Measurements from ENCODE around the gene CHRNG.

CHRNG gene

GRCh38 chr2:232539298-232540231 lies at the start of gene CHRNG:
Gene CHRNG, plus strand, starts transcription at chr2:232539692. Its CDS starts 56 bp downstream, at chr2:232539748.
- Histone ChIP-seq H3K79me2 (ENCODE audit: low read length) (no peaks in the 10 kb centered on the region), H3K27ac (ENCODE audit: low read length) (no peak within 1 kb of the TSS), H2AFZ (ENCODE audit: low read depth, low read length) (no peak within 1 kb of the TSS), H4K20me1 (ENCODE audit: insufficient read depth, low read length) (no peaks in the 10 kb centered on the region), H3K4me2 (ENCODE audit: low read length) (no peak within 1 kb of the TSS), H3K27me3 (ENCODE audit: low read depth, low read length) (no peaks in the 10 kb centered on the region), H3K9me3 (ENCODE audit: insufficient read depth, low read length) (no peaks in the 10 kb centered on the region), H3K4me3 (ENCODE audit: low read length) (no peak within 1 kb of the TSS), H3K4me1 (ENCODE audit: low read length) (no peaks in the 10 kb centered on the region), H3K9ac (ENCODE audit: low read length) (no peak within 1 kb of the TSS), H3K36me3 (replicated peaks; ENCODE audit: low read depth, low read length) (no peaks in the 10 kb centered on the region)
- no peak for TF ChIP-seq CTCF (IDR thresholded peaks at IDR 0.05; ENCODE audit: low read depth, low read length)
- TF ChIP-seq EZH2phosphoT487 (IDR thresholded peaks at IDR 0.05; ENCODE audit: low read depth) = no peak

- no peaks in the 10 kb centered on the region for H3K9me3 ChIP-seq (ENCODE audit: insufficient read depth, low read length)
- no peak overlapping the region for H3K4me3 ChIP-seq (ENCODE audit: low read length)
- H3K27me3 ChIP-seq (ENCODE audit: low read depth, low read length) = no peaks in the 10 kb centered on the region
- H2AFZ ChIP-seq (ENCODE audit: low read depth, low read length) = no peak overlapping the region
- H3K9ac ChIP-seq (ENCODE audit: low read length) = no peak overlapping the region
- no peaks in the 10 kb centered on the region for H3K4me1 ChIP-seq (ENCODE audit: low read length)
- H3K27ac ChIP-seq (ENCODE audit: low read length) = no peak overlapping the region
- no peak overlapping the region for H3K4me2 ChIP-seq (ENCODE audit: low read length)
- H4K20me1 ChIP-seq (ENCODE audit: insufficient read depth, low read length) = no peaks in the 10 kb centered on the region
- TF ChIP-seq EZH2phosphoT487 (IDR thresholded peaks at IDR 0.05; ENCODE audit: low read depth) = no peak
- no peak for TF ChIP-seq CTCF (IDR thresholded peaks at IDR 0.05; ENCODE audit: low read depth, low read length)
- no peaks in the 10 kb centered on the region for H3K36me3 ChIP-seq (replicated peaks; ENCODE audit: low read depth, low read length)
- H3K79me2 ChIP-seq (ENCODE audit: low read length) = no peaks in the 10 kb centered on the region
Measured at GRCh38 chr2:232490221-232491138, 49.0 kb upstream of the CHRNG start.

- Histone ChIP-seq H3K4me3 (ENCODE audit: low read length) (no peak overlapping the region), H3K27ac (ENCODE audit: low read length) (no peak overlapping the region), H4K20me1 (ENCODE audit: insufficient read depth, low read length) (no peaks in the 10 kb centered on the region), H3K4me2 (ENCODE audit: low read length) (no peak overlapping the region), H3K79me2 (ENCODE audit: low read length) (no peaks in the 10 kb centered on the region), H3K9me3 (ENCODE audit: insufficient read depth, low read length) (no peaks in the 10 kb centered on the region), H3K27me3 (ENCODE audit: low read depth, low read length) (no peaks in the 10 kb centered on the region), H3K9ac (ENCODE audit: low read length) (no peak overlapping the region), H3K36me3 (replicated peaks; ENCODE audit: low read depth, low read length) (no peaks in the 10 kb centered on the region), H3K4me1 (ENCODE audit: low read length) (no peaks in the 10 kb centered on the region), H2AFZ (ENCODE audit: low read depth, low read length) (no peak overlapping the region)
- TF ChIP-seq CTCF (IDR thresholded peaks at IDR 0.05; ENCODE audit: low read depth, low read length) (no peak), EZH2phosphoT487 (IDR thresholded peaks at IDR 0.05; ENCODE audit: low read depth) (no peak)
Measured at GRCh38 chr2:232491139-232491780, 48.2 kb upstream of the CHRNG start.

All from OCI-LY3 (cell line).